Stimulated activated CD8-positive, alpha-beta memory T cell treated with anti-CD3 and anti-CD28 coated beads, Interleukin-12 subunit alpha, Interleukin-12 subunit beta, amount 100 ng/mL, for 1 hour (primary cell): ENCODE data around the gene SINHCAF.

Experiments used
- DNase-seq: peaks from one replicate; pipeline ENCODE4 v3.0.0-alpha.2; 2020; ENCODE audit warnings: low read depth

Gene SINHCAF

DNA sequence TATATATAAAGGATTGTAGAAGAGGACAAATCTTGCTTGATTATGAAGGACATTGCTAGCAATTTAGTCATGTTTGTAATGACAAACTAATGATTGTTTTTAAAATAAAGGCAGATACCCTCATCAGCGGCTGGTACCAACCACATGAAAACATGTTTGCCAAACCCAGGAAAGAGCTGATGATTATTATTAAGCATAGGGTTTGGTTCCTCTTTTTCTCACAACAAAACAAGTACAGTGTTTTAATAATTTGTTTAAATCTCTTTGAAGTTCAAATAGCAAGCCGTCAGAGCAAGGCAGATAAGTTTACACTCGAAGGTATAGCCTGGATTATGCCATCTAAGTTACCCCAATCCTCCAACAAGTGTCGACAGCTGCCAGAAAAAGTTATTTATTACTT, 5.3 kb upstream of the SINHCAF start:
- DNase-seq = no peak

DNA sequence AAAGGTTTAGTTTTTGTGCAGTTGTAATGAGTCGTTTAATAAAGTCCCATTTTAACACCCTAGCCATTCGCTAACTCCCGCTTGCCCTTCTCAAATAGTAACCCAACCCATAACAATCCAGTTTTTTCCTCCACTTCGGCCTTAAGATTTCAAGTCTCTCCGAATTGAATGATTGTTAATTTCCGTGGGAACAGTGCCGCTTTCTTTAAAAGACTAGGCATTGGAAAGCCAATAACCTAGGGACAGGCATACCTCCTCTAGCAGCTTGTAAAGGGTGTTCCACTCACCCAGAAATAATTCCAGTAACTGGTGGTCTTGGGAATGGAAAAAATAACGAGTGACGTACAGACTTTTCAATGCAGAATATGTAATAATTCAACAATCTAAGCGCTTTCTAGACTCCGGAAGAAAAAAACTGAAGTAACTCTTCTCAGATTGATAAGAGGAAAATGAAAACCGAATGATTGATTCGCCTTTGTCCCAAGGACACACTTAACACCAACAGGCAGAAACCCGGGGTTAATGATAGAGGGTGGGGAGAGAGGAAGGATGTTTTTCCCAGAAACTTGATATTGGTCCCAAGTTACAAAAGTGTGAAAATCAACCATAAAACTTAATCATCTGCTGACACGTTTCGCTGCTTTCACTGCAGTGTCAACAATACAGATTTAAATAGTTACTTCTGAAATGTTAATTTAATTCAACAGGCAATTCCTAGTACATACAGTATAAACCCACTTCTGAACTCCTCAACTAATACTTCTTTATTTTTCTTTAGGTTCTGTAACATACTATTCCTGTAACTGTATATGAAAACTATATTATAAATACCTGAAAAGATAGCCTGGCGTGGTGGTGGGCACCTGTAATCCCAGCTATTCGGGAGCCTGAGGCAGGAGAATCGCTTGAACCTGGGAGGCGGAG, 1.0 kb upstream of the SINHCAF start:
- DNase-seq = no peak

DNA sequence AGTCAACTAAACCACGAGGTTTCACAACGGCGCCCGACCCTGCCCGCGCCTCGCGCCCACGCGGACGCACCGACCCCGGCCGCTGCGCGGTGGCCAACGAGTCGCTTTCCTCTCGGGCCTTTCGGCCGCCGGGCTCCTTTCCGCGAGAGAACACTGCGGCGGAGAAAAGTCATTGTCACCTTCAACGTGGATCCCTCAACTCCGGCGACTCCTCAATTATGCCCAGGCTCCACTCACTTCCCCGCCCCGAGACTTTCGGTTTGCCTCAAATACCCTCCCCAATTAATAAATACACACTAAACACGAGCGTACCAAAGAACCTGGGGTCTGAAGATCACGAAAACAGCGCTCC, 450 bp downstream of the SINHCAF start:
- peak; percentile 1 for DNase-seq

DNA sequence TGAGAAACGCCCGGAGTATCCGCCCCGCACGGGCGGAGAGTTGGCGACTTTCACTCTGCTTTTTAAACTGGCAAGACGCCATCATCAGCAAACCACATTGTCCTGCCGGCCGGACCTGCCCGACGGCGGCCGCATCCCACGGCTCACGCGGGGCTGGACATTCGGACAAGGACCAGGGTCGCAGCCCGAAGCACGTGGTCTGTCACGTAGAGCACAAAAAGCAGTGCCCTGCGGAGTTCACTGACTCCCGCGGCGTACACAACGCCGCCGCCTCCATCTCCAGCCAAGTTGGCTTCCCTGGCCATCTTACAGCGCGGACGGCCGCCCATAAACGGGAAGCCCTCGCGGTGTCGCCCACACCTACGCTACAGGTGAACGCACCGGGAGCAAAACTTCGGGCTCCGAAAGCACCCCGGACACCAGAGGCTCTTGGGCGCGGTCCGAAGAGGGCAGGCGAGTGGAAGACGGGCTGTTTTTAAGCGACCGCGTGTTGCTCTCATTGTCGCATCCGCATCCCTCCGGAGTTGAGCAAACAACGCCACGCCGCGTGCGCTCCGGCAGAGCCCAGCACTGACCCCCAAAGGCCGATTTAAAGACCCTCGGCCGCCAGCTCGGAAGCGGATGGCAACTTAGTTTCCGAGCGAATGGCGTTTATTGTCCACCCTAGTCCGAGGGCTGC, 966 bp downstream of the SINHCAF start:
- peak; percentile 8 for DNase-seq

DNA sequence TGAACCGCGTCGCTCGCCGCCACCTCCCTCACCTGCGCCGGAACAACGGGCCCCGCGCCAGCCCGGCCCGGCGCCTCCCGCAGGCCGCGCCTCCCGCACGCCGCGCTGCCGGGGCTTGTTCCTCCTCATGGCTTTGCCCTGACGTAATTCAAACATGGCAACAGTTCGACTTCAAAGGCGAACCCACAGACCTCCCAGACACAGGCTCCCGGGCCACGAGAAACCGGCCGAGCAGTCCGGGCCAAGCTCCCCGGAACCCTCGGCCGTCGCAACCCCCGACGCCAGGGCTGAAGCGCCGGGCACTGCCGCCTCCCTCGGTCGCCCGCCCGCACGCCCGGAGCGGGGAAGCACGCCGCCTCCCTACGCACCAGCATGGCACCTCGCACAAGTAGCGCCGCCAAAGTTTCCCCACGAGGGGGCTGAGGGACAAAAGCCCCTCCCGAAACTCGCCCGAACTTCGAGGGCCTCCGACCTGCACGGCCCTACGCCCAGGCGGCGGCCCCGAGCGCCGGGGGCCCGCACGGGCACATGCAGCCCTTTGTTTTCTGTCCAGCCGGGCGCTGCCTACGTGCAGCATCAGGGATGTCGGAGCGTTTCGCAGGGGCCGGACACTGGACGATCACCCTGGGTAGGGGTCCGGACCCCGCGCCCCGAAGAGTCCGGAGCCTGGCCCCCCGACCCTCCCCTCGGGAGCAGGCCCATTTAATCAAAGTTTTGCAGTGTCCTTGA, 1.7 kb downstream of the SINHCAF start:
- DNase-seq = peak; percentile 49

DNA sequence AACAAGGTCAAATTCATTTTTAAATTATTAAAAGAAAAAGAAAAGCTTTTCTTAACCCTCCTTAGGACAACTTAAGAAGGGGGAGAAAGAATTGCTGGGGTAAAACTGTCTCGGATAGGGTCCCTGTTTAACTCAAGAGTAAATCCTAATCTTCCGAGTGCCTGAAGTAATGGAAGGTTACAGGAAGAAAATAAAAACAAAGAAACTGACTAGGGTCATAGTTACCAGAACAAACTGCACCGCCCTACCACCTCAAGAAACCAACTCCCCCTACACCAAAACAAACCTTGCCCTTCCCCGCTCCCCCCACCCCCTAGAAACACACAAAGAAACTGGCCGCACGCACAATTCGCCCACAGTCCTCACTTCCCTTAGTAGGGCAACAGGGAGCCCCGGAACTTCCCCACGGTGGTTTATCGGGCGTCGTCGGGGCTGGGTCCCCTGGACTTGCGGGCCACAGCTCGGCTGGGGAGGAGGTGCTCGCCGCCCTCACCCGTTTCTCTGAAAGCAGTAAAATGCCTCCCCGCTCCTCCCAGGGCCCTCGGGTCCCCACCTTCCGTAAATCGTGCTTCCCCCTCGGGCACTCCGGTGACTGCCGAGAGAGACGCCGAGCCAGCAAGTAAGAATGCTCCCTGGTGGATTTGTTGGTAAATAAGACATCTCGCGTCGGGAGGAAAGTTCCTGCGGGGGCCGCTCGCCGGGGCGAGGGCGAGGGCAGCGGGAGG, 2.4 kb downstream of the SINHCAF start:
- peak; percentile 26 for DNase-seq

DNA sequence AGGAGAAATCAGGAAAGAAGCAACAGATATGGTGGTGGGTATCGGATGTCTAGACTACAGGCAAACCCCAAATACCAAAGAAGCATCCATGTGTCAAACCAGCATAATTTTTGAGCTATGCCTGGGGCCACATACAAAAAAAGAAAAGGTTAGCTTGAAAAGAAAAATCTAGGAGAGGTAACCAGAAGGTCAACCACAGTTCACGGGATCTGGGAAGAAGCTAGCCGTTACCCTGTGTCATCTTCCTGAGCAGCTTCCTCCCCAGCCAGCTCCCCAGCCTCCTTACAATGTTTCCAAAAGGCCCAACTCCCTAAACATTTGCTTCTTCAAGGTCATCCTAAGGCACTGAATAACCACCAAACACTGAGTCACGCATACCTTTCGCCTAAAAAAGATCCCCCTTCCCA, 3.1 kb downstream of the SINHCAF start:
- DNase-seq = no peak

DNA sequence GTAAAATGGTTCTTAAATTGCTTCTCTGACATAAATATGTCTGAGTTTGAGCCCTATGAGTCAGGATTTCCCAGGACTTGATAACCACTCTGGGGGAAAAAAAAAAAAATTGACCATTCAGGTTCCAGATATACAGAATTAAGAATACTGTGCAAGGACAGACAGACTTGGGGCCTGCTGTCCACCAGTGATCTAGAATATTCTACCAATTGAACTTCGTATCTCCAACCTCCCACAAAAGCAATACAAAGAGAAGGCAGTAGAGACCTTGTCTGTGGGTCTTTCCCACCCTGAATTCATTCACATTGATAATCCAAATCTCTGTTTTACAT, 4.1 kb downstream of the SINHCAF start:
- DNase-seq = no peak

DNA sequence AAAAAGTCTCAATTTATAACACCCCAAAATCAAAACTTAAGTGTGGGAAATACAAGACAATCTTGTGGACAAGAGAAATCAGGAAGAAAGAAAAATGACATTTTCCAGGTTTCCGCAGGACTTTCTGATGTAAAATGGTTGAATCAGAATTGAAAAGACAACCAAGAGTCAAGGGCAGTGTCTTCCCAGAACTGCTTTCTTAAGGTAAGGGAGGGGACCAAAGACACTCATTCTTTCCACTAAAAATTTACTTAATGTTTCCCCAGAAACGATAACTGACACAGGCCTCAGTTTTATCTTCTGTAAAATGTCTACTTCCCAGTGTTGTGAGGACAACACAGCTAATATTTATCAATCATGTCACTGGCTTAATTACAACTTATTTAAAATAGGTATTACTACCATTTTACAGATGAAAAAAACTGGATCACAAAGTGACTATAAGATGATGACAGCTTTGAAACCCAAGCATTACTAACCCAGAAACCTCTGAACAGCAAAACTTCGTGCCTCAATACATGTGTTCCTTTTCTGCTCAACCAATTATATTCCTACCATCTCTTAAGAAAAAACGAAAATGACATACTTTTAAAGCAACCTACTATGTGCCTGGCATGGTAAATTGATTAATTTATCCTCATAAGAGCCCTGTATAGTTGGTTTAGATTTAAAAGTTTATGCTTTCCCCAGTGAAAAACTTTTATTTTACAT, 4.6 kb downstream of the SINHCAF start:
- DNase-seq = no peak

DNA sequence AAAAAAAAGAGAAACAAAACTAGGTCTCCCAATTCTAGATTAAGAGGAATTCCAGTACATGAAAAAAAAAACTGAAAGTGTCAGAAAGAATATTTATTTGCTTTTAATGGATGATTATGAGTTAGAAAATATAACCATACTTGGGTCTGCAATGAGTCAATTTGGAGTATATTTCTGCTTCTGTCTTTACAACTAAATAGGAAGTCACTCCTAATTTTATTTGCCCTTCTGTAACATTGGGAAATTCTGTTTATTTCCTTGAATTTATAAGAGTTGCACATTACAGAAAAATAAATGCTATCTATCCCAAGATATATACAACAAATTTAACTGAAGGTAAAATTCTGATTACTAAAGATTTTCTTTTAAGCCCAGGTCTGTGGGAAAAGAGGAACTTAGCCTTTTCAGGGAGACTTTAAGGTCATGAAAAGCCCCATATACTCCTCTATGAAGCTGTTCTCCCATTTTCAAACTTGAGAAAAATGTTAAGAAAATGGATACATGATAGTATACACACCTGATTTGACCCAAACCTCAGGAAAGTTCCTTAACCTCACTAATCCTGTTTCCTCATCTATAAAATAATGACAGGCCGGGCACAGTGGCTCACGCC, 7.2 kb downstream of the SINHCAF start:
- DNase-seq = no peak

DNA sequence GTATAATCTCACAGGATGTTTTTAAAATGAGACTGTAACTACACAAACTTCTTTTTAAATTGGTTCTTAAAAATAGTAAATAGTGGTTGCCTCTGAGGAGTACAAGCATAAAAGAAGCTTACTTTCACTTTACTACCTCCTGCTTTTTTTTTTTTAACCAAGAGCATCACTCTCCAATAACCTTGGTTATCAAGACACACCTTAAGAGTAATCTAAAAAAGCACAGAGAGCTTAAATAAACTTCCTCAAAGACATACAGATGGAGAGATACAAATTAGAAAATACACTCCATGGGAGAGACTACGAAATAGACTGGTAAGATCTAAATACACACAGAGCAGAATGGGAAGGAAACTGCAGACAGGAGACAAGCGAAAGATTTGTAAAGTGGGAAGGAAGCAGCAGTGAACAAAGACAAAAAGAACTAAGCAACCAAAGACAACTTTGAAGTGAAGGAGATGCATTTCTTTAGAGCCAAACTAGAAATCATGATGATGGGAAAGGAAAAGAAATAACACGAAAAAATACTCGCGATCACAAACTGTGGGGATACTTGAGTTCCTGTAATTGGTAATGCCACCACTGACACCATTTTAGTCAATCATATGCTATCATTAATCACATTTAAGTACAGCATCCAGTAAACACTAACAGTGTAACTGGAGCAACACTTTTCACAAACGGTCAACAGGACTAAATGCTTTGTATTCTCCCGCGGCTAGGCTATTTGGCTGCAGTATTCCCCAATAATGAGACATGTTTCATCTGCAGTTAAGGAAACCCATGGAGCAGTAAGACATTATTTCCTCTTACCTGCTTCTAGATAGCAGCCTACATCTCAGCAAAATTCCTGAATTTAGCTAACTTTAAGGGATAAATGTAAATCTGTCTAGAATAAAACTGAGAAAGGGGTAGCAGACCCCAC, 8.2 kb downstream of the SINHCAF start:
- DNase-seq = no peak

DNA sequence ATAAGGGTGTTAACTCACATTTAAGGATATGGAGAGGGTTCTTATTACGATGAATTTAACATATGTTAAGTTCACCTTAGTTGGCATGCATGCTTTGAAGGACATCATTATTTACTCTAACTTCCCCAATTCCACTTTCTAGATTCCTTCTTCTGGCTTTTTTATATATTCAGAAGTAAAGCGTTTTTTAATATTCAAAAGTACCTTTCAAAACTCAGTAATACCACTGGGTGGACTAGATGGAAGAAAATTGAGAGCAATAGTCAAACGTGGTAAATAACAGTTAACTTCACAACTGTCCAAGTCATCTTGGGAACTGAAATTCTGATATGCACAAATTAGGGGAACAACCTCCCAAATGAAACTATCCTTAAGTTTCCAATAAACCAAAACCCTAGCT, 9.1 kb downstream of the SINHCAF start:
- no peak for DNase-seq

DNA sequence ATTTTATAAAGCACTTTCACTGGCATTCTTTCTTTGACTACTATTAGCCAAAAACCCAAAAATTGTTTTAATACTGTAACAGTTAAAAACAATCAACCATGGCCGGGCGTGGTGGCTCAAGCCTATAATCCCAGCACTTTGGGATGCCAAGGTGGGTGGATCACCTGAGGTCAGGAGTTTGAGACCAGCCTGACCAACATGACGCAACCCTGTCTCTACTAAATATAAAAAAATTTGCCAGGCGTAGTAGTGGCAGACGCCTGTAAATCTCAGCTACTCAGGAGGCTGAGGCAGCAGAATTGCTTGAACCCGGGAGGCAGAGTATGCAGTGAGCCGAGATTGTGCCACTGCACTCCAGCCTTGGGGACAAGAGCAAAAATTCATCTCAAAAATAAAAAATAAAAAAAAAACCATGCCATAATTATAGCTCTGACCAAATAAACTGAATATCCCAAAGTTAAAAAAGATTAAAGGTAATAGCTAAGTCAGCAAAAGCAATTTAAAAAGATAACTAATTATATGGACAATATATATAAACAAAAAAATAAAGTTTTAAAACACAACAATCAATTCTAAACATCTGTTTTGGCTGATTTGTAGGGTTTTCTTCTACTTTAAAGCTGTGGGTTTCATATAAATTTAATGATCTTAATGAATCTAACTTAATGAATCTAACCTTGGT, 10.0 kb downstream of the SINHCAF start:
- no peak for DNase-seq

DNA sequence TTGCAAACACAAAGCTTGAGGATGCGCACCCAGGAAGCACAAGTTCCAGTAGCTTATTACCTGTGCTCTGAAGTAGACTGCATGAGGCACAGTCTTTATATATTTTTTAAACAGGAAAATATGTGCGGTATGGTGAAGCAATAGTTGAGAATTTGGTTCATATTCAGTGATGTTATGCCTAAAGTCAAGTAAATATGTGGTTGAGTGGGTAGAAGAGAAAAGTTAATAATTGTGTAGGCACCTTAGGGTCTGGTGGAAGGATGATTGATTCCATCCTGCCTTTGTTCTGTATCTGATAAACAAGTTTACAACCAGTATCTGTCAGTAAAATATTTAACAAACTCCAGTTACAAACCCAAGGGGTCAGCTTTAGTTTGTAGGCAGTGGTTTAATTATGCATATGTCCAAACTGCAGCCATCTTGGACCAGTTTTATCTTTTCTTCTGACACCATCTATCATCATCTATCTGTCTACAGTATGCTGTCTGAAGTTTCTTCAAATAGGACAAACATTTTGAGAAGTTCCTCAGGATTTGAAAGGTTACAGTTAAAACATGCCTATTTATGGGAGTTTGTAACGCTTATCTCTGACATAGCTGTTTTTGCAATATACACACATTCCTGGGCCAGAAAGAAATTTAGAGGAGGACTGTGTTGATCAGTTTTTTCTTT, 10.8 kb downstream of the SINHCAF start:
- no peak for DNase-seq

DNA sequence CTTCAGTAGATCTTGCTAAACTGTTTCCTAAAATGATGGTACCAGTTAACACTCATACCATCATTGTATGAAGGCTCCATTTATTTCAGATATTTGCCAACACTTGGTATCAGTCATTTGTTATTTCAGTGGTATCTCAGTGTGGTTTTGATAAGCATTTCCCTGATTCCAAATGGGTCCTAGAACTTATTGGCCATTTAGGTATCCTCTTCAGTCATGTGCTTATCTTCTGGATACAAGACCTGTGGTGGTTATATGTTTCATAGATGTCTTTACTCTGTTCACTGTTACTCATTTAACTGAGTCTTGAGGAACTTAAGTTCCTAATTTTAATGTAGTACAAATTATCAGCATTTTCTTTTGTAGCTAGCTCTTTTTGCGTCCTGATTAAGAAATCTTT, 13.5 kb downstream of the SINHCAF start:
- no peak for DNase-seq

DNA sequence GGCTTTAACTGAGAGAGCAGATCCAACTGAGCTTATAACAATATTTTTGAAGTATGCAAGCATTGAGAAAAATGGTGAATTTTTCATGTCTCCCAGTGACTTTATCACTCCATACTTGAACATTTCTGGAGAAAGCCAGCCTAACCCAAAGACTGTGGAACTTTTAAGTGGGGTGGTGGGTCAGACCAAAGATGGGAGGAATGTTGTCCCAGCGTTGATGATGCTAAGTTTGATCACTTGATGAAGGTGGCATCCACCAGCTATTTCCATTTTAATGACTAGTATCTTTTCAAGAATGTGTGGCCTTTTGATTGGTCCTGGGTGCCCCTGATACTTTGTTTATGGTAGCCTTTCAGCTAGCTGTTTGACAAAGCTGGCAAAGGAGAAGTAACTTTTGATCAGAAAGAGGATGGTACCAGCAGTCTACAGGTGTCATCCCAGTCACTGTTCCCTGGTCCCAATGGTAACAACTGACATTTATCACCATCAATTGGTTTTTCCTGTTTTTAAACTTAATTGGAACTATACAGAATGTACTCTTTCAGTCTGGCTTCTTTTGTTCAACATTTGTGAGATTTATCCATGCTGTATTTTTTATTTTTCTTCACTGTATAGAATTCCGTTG, 14.2 kb downstream of the SINHCAF start:
- no peak for DNase-seq

DNA sequence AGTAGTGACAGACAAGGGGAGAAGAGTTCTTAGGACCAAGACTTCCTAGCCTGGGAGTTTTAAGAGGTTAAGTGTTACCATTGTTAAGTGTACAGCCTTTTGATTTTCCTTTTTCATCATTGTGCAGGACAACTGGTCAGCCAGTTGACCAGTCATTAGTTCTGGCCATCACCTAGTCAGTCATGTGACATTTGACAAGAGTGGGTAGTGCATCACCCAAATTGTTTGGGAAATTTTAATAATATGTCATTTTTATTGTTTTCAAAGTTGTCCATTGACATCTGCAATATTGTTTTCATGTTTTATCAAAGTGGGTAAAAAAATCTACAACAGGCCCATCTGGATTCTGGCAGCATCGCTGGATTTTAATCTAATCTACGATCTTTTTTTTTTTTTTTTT, 15.5 kb downstream of the SINHCAF start:
- DNase-seq = no peak

DNA sequence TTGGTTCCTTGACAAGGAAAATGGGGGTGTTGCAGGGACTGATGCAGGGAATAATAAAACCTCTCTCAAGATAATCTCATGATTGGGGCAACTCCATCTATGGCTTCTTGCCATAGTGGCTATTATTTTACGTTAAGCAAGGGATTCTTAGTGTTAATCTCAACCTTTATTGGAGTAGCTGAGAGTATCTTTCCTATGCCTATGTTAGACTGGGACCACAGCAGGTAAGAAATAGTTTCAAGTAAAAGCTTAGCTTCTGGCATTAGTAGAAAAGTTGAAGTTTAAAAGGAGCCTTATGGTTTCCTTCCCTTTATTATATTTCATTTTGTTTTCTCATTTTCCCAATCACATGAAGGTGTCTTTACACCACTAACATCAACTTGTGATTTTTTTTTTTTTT, 16.7 kb downstream of the SINHCAF start:
- DNase-seq = no peak

DNA sequence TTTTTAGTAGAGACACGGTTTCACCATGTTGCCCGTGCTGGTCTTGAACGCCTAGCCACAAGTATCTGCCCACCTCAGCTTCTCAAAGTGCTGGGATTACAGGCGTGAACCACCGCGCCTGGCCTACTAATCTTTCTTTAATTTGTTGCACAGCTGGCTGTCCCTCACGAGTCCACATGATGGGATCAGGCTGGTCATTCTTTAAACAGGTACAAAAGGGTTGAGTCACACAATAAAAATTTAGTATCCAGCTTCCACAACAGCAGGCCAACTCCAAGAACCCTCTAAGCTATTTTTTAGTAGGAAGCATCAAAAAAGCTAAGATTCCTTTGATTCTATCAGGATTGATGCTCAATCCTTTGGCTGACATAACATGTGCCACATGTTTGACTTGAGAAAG, 17.8 kb downstream of the SINHCAF start:
- DNase-seq = no peak
